Upper lobe of left lung (tissue), 6 donors: ENCODE results near the gene BARX2. TPM values are rescaled to one million over a fixed set of nuclear protein-coding genes. Genes with fewer than 3 reads are reported as not detected.

Experiments used
- ATAC-seq, 2 donors: fragments of 200-7000 bp; cut with Tn5 transposase; one replicate each; pipeline ENCODE4 v1.9.1; 2022; ENCODE audit warnings: mild to moderate bottlenecking in 2 of 2, moderate library complexity in 2 of 2; ENCODE audit not compliant: low FRiP score in 2 of 2
- DNase-seq, 2 donors: peaks; one replicate each; pipeline ENCODE4 v3.0.0-alpha.2; 2019 to 2020
- H3K27ac ChIP-seq, 4 donors: fragments of 200-600 bp; sonication (generic); one replicate each; pipeline ENCODE4 v1.5.1; 2016 to 2019
- H3K27me3 ChIP-seq, 4 donors: fragments of 200-600 bp; sonication (generic); one replicate each; pipeline ENCODE4 v1.5.1; 2017 to 2019
- H3K36me3 ChIP-seq, 4 donors: fragments of 200-600 bp; sonication (generic); one replicate each; pipeline ENCODE4 v1.5.1; 2016 to 2019
- H3K4me1 ChIP-seq, 4 donors: fragments of 200-600 bp; sonication (generic); one replicate each; pipeline ENCODE4 v1.5.1; 2018 to 2019
- H3K4me3 ChIP-seq, 4 donors: fragments of 200-600 bp; sonication (generic); one replicate each; pipeline ENCODE4 v1.5.1; 2017 to 2019; ENCODE audit warnings: mild to moderate bottlenecking in 2 of 4, moderate library complexity in 1 of 4
- H3K9me3 ChIP-seq, 4 donors: fragments of 200-600 bp; sonication (generic); one replicate each; pipeline ENCODE4 v1.5.1; 2018 to 2019
- CTCF ChIP-seq, 6 experiments: fragments of 450-650 bp in 4 of 6; fragments of 200-600 bp in 2 of 6; sonication (generic) in 2 of 6; IDR thresholded peaks; one replicate each; pipeline ENCODE4 v1.5.1; 2016 to 2019; ENCODE audit warnings: antibody characterized with exemption in 6 of 6
- EP300 ChIP-seq, 4 donors: sonication (generic); formaldehyde crosslinking; IDR thresholded peaks; one replicate each; pipeline ENCODE4 v1.5.1; 2017; ENCODE audit warnings: antibody characterized with exemption in 4 of 4, control low read depth in 2 of 4
- POLR2A ChIP-seq, 4 donors: fragments of 450-650 bp; IDR thresholded peaks; one replicate each; pipeline ENCODE4 v1.5.1; 2016 to 2017; ENCODE audit warnings: antibody characterized with exemption in 4 of 4, mild to moderate bottlenecking in 2 of 4
- POLR2AphosphoS5 ChIP-seq, 2 donors: sonication (generic); formaldehyde crosslinking; IDR thresholded peaks; one replicate each; pipeline ENCODE4 v1.5.1; 2017; ENCODE audit warnings: antibody characterized with exemption in 2 of 2
- whole genome bisulfite sequencing, 2 donors: methylation state at CpG; one replicate each; pipeline ENCODE4 v1.1.5; 2017 to 2018; 5-methylcytosine and 5-hydroxymethylcytosine counted together
- total RNA-seq, 6 donors: library from RNA; depleted of rRNA in 4 of 6; stranded (reverse); fragments of >200 nt in 4 of 6; gene quantifications; one replicate each; pipeline versions ENCODE4 v1.1.0 to v1.2.1, GENCODE V29; 2016 to 2021
- donor health status: DM: no; HTN: no; CAD: no; lungs with moderate emphysema.
- donor health status: DM: no; HTN: yes; CAD: no; lungs with severe emphysema.

The BARX2 gene
- total RNA-seq, 6 donors from 2014 or later: 0.30 to 0.89 (median 0.30) TPM; not detected in 3

GRCh38 chr11:129390303-129390821 lies 14.7 kb downstream of the BARX2 start:
- H3K9me3 ChIP-seq: no peaks in the 10 kb centered on the region
- H3K27ac ChIP-seq: no peak overlapping the region
- TF ChIP-seq EP300 (IDR thresholded peaks at IDR 0.05) (no peak), POLR2AphosphoS5 (IDR thresholded peaks at IDR 0.05) (no peak), CTCF (IDR thresholded peaks at IDR 0.05) (no peak), POLR2A (IDR thresholded peaks at IDR 0.05) (no peak)
- no peaks in the 10 kb centered on the region for H3K27me3 ChIP-seq
- H3K36me3 ChIP-seq: no peaks in the 10 kb centered on the region
- no peak overlapping the region for H3K4me3 ChIP-seq
- DNase-seq (no peak), ATAC-seq (no peak)
- H3K4me1 ChIP-seq: no peaks in the 10 kb centered on the region
- WGBS, 2 donors: 90 to 91% methylated on average over 4 of the region's 4 CpGs

GRCh38 chr11:129391360-129391759 lies 15.7 kb downstream of the BARX2 start:
- DNase-seq (no peak), ATAC-seq (no peak)
- no peak overlapping the region for H3K27ac ChIP-seq
- TF ChIP-seq POLR2AphosphoS5 (IDR thresholded peaks at IDR 0.05) (no peak), CTCF (IDR thresholded peaks at IDR 0.05) (no peak), POLR2A (IDR thresholded peaks at IDR 0.05) (no peak), EP300 (IDR thresholded peaks at IDR 0.05) (no peak)
- H3K9me3 ChIP-seq: no peaks in the 10 kb centered on the region
- 58 to 67% methylated on average over 5 of the region's 5 CpGs for WGBS, 2 donors
- no peak overlapping the region for H3K4me3 ChIP-seq
- no peaks in the 10 kb centered on the region for H3K27me3 ChIP-seq
- H3K36me3 ChIP-seq: no peaks in the 10 kb centered on the region
- H3K4me1 ChIP-seq: no peaks in the 10 kb centered on the region

GRCh38 chr11:129391821-129392220 lies 16.2 kb downstream of the BARX2 start:
- ATAC-seq (peak in 1 of 2 donors; percentile 8), DNase-seq (no peak)
- Histone ChIP-seq H3K27me3 (no peaks in the 10 kb centered on the region), H3K4me3 (no peak overlapping the region), H3K27ac (no peak overlapping the region), H3K36me3 (no peaks in the 10 kb centered on the region), H3K9me3 (no peaks in the 10 kb centered on the region), H3K4me1 (no peaks in the 10 kb centered on the region)
- TF ChIP-seq POLR2A (IDR thresholded peaks at IDR 0.05): no peak
- no peak for TF ChIP-seq CTCF (IDR thresholded peaks at IDR 0.05)
- 64 to 65% methylated on average over 6 of the region's 6 CpGs for WGBS, 2 donors

GRCh38 chr11:129392995-129393394 lies 17.3 kb downstream of the BARX2 start:
- TF ChIP-seq CTCF (IDR thresholded peaks at IDR 0.05) (no peak), POLR2AphosphoS5 (IDR thresholded peaks at IDR 0.05) (no peak), POLR2A (IDR thresholded peaks at IDR 0.05) (no peak), EP300 (IDR thresholded peaks at IDR 0.05) (no peak)
- ATAC-seq: no peak
- H3K27ac ChIP-seq: no peak overlapping the region
- H3K4me3 ChIP-seq: no peak overlapping the region
- DNase-seq: no peak
- no peaks in the 10 kb centered on the region for H3K4me1 ChIP-seq
- WGBS, 2 donors: 74 to 76% methylated on average over 1 of the region's 1 CpG
- H3K9me3 ChIP-seq: no peaks in the 10 kb centered on the region
- H3K27me3 ChIP-seq: no peaks in the 10 kb centered on the region
- no peaks in the 10 kb centered on the region for H3K36me3 ChIP-seq

GRCh38 chr11:129394709-129395108 lies 19.1 kb downstream of the BARX2 start:
- no peaks in the 10 kb centered on the region for H3K9me3 ChIP-seq
- H3K36me3 ChIP-seq: no peaks in the 10 kb centered on the region
- WGBS, 2 donors: 53 to 65% methylated on average over 3 of the region's 3 CpGs
- no peaks in the 10 kb centered on the region for H3K27me3 ChIP-seq
- H3K4me1 ChIP-seq: no peaks in the 10 kb centered on the region
- TF ChIP-seq POLR2A (IDR thresholded peaks at IDR 0.05) (no peak), CTCF (IDR thresholded peaks at IDR 0.05) (no peak), EP300 (IDR thresholded peaks at IDR 0.05) (no peak), POLR2AphosphoS5 (IDR thresholded peaks at IDR 0.05) (no peak)
- DNase-seq (no peak), ATAC-seq (no peak)
- H3K27ac ChIP-seq: no peak overlapping the region
- H3K4me3 ChIP-seq: no peak overlapping the region
